GM23338 (cell line): ENCODE results near the gene CDC42EP5. TPM values are rescaled to one million over a fixed set of nuclear protein-coding genes. Genes with fewer than 3 reads are reported as not detected.

Experiments
- ATAC-seq: fragments of 200-7000 bp; cut with Tn5 transposase; 3 replicates; pipeline ENCODE4 v1.9.1; 2020
- DNase-seq: peaks from one replicate; pipeline ENCODE4 v3.0.0-alpha.2; 2015; ENCODE audit warnings: low spot score
- H2AFZ ChIP-seq: fragments of 200-600 bp; sonication (generic); 2 replicates; pipeline ENCODE4 v1.8.0; 2016; ENCODE audit warnings: antibody characterized with exemption, mild to moderate bottlenecking, moderate library complexity
- H3F3A ChIP-seq: fragments of 200-600 bp; sonication (generic); replicated peaks from 2 replicates; pipeline ENCODE4 v1.8.0; 2017; ENCODE audit warnings: antibody characterized with exemption, mixed run types, low read depth
- H3K27ac ChIP-seq: fragments of 200-600 bp; sonication (generic); 2 replicates; pipeline ENCODE4 v1.6.1; 2016; ENCODE audit warnings: low read depth
- H3K27me3 ChIP-seq: fragments of 200-600 bp; sonication (generic); 2 replicates; pipeline ENCODE4 v1.8.0; 2016; ENCODE audit warnings: mild to moderate bottlenecking, mixed run types, moderate library complexity; ENCODE audit not compliant: insufficient read depth
- H3K36me3 ChIP-seq: fragments of 200-600 bp; sonication (generic); 2 replicates; pipeline ENCODE4 v1.8.0; 2016; ENCODE audit warnings: mild to moderate bottlenecking; ENCODE audit not compliant: insufficient read depth
- H3K4me1 ChIP-seq: fragments of 200-600 bp; sonication (generic); 2 replicates; pipeline ENCODE4 v1.8.0; 2016; ENCODE audit warnings: mild to moderate bottlenecking, moderate library complexity; ENCODE audit not compliant: insufficient read depth
- H3K4me2 ChIP-seq: fragments of 200-600 bp; sonication (generic); 2 replicates; pipeline ENCODE4 v1.7.1; 2017; ENCODE audit warnings: mixed run types
- H3K4me3 ChIP-seq: fragments of 200-600 bp; sonication (generic); 2 replicates; pipeline ENCODE4 v1.6.1; 2016; ENCODE audit warnings: mixed run types
- H3K79me2 ChIP-seq: fragments of 200-600 bp; sonication (generic); replicated peaks from 2 replicates; pipeline ENCODE4 v1.8.0; 2017; ENCODE audit warnings: mild to moderate bottlenecking; ENCODE audit not compliant: insufficient read depth
- H3K9me2 ChIP-seq: fragments of 200-600 bp; sonication (generic); 2 replicates; pipeline ENCODE4 v1.8.0; 2017; ENCODE audit not compliant: insufficient read depth
- H4K20me1 ChIP-seq: fragments of 200-600 bp; sonication (generic); replicated peaks from 2 replicates; pipeline ENCODE4 v1.8.0; 2017; ENCODE audit warnings: mild to moderate bottlenecking; ENCODE audit not compliant: insufficient read depth
- H3K27ac Mint-ChIP-seq: 2 replicates; pipeline ENCODE4 v1.8.0; 2020; ENCODE audit warnings: inconsistent platforms, mild to moderate bottlenecking, moderate library complexity, mixed read lengths
- H3K27me3 Mint-ChIP-seq: 3 replicates; pipeline ENCODE4 v1.8.0; 2022; ENCODE audit warnings: low read depth, mild to moderate bottlenecking, moderate library complexity, mixed read lengths, inconsistent platforms; ENCODE audit not compliant: insufficient read depth, poor library complexity
- H3K36me3 Mint-ChIP-seq: 3 replicates; pipeline ENCODE4 v1.8.0; 2021; ENCODE audit warnings: low read depth, mild to moderate bottlenecking, inconsistent platforms, moderate library complexity, mixed read lengths
- H3K4me1 Mint-ChIP-seq: 3 replicates; pipeline ENCODE4 v1.8.0; 2020; ENCODE audit warnings: mild to moderate bottlenecking, inconsistent platforms, mixed read lengths
- H3K4me3 Mint-ChIP-seq: 3 replicates; pipeline ENCODE4 v1.8.0; 2021; ENCODE audit warnings: moderate library complexity, mild to moderate bottlenecking, inconsistent platforms, mixed read lengths
- H3K9me3 Mint-ChIP-seq: 3 replicates; pipeline ENCODE4 v1.8.0; 2020; ENCODE audit warnings: moderate library complexity, mild to moderate bottlenecking, inconsistent platforms, mixed read lengths
- ETS1 ChIP-seq: IDR thresholded peaks from 2 replicates; pipeline ENCODE4 v1.6.1; 2016; ENCODE audit warnings: antibody characterized with exemption
- EZH2 ChIP-seq: fragments of 200-600 bp; sonication (generic); IDR thresholded peaks from one replicate; pipeline ENCODE4 v1.8.0; 2017; ENCODE audit warnings: antibody characterized with exemption, mild to moderate bottlenecking, low read depth; ENCODE audit not compliant: unreplicated experiment
- JUNB ChIP-seq: IDR thresholded peaks from one replicate; pipeline ENCODE4 v1.6.1; 2016; ENCODE audit warnings: antibody characterized with exemption; ENCODE audit not compliant: unreplicated experiment
- NANOG ChIP-seq: IDR thresholded peaks from 2 replicates; pipeline ENCODE4 v1.6.1; 2016; ENCODE audit warnings: antibody characterized with exemption, borderline replicate concordance
- POLR2AphosphoS5 ChIP-seq: IDR thresholded peaks from 2 replicates; pipeline ENCODE4 v1.6.1; 2016; ENCODE audit warnings: antibody characterized with exemption, low read depth
- ZNF331 ChIP-seq: fragments of 250-450 bp; sonication (Bioruptor Pico); IDR thresholded peaks from 2 replicates; pipeline ENCODE4 v1.5.0; 2020; ENCODE audit warnings: low read depth, mild to moderate bottlenecking, moderate library complexity
- polyA plus RNA-seq: library from polyadenylated mRNA; unstranded; fragments of >200 nt; fragmentation: Nextera tagmentation; extraction: Ambion mirVana; gene quantifications from 2 replicates; pipeline ENCODE4 v1.2.1, GENCODE V29; 2016
- total RNA-seq: library from RNA; depleted of rRNA; stranded (reverse); fragments of >200 nt; shearing (Covaris generic); gene quantifications from 2 replicates; pipeline ENCODE4 v1.2.3, GENCODE V29; 2014
- TF ChIP-seq, protein P1 (sequence below), 2 experiments: fragments of 200-600 bp in 1 of 2; sonication (generic) in 1 of 2; conservative IDR thresholded peaks; 2 replicates each; pipeline versions ENCODE4 v1.5.1 to v1.6.1; 2016 to 2017; ENCODE audit warnings: antibody characterized with exemption in 2 of 2, low read depth in 2 of 2, mild to moderate bottlenecking in 2 of 2, moderate library complexity in 1 of 2

The CDC42EP5 gene
- total and polyA plus RNA-seq, 2 experiments from 2014 or later, result 1.4 to 3.4 TPM

GRCh38 chr19:54430306-54431254 lies 42.5 kb downstream of the CDC42EP5 start:
- H3K27ac Mint-ChIP-seq, result no peak overlapping the region
- ATAC-seq, result peak; percentile 70

DNA sequence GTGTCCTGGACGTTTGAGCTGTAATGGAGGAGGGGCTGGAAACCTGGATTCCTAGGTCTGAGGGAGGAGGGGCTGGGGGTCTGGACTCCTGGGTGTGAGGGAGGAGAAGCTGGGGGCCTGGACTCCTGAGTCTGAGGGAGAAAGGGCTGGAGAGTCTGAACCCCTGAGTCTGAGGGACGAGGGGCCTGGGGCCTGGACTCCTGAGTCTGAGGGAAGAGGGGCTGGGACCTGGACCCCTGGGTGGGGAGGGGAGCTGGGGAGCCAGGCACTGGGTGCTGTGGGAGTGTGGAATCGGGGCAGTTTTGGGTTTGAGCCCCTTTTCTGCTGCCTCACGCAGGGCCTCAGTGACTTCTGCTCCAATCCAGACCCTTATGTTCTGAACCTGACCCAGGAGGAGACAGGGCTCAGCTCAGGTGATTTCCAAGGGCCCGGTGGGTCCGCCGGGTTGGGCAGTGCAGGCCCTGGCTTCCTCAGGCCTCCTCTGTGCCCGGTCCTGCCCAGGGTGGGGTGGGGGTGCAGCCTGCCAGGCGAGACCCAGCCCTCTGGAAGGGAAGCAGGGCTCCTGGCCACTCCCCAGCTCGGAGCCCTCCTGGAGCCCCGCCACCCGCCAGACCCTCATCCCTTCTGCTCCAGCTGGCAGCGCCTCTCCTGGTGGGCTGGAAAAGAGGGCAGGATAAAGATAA lies 43.4 kb downstream of the CDC42EP5 start:
- Histone ChIP-seq H3K27ac (no peak overlapping the region), H3K4me2 (peak overlapping the region; percentile 84)
- ATAC-seq, result peak; percentile 25

More at GRCh38 chr19:54430306-54431254, 42.5 kb downstream of the CDC42EP5 start:
- Histone ChIP-seq H4K20me1 (no peaks in the 10 kb centered on the region; the same call in 1 of the 2 replicates), H3K36me3 (no peaks in the 10 kb centered on the region), H3K4me3 (peak overlapping the region; percentile 73), H3K27me3 (0 out of 2 replicates have a peak, but pooled peaks cover 3% of the 10 kb centered on the region), H3K4me1 (peaks cover 9% of the 10 kb centered on the region), H2AFZ (no peak overlapping the region), H3K4me2 (peak overlapping the region; percentile 84), H3K79me2 (no peaks in the 10 kb centered on the region), H3F3A (no peaks in the 10 kb centered on the region), H3K9me2 (no peaks in the 10 kb centered on the region), H3K27ac (no peak overlapping the region)
- Mint-ChIP-seq H3K4me3 (peak overlapping the region; percentile 65), H3K4me1 (peaks cover 29% of the 10 kb centered on the region), H3K36me3 (peaks cover 23% of the 10 kb centered on the region), H3K9me3 (no peaks in the 10 kb centered on the region), H3K27me3 (peaks cover 34% of the 10 kb centered on the region)
- TF ChIP-seq, protein P1, sequence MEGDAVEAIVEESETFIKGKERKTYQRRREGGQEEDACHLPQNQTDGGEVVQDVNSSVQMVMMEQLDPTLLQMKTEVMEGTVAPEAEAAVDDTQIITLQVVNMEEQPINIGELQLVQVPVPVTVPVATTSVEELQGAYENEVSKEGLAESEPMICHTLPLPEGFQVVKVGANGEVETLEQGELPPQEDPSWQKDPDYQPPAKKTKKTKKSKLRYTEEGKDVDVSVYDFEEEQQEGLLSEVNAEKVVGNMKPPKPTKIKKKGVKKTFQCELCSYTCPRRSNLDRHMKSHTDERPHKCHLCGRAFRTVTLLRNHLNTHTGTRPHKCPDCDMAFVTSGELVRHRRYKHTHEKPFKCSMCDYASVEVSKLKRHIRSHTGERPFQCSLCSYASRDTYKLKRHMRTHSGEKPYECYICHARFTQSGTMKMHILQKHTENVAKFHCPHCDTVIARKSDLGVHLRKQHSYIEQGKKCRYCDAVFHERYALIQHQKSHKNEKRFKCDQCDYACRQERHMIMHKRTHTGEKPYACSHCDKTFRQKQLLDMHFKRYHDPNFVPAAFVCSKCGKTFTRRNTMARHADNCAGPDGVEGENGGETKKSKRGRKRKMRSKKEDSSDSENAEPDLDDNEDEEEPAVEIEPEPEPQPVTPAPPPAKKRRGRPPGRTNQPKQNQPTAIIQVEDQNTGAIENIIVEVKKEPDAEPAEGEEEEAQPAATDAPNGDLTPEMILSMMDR (conservative IDR thresholded peaks at IDR 0.05; ENCODE audit: low read depth in 2 of 2), result peak; percentile 40 to 71; a peak in 3 of 4 replicates
- TF ChIP-seq NANOG (no peak), POLR2AphosphoS5 (peak; percentile 27; the same call in 1 of the 2 replicates)
- peak; percentile 83 for DNase-seq

More for the DNA sequence above, 43.4 kb downstream of the CDC42EP5 start:
- Histone ChIP-seq H3K4me3 (peak overlapping the region; percentile 73), H3K79me2 (no peaks in the 10 kb centered on the region), H2AFZ (no peak overlapping the region), H3K9me2 (no peaks in the 10 kb centered on the region), H4K20me1 (no peaks in the 10 kb centered on the region), H3F3A (no peaks in the 10 kb centered on the region), H3K36me3 (no peaks in the 10 kb centered on the region), H3K27me3 (0 out of 2 replicates have a peak, but pooled peaks cover 3% of the 10 kb centered on the region), H3K4me1 (peaks cover under 1% of the 10 kb centered on the region)
- Mint-ChIP-seq H3K4me1 (peaks cover 22% of the 10 kb centered on the region), H3K27ac (peak overlapping the region; percentile 46; the same call in 1 of the 2 replicates), H3K4me3 (peak overlapping the region; percentile 29; the same call in 1 of the 3 replicates), H3K9me3 (no peaks in the 10 kb centered on the region), H3K27me3 (peaks cover 28% of the 10 kb centered on the region), H3K36me3 (peaks cover 30% of the 10 kb centered on the region)
- no peak for DNase-seq
- no peak for TF ChIP-seq JUNB
- no peak for TF ChIP-seq EZH2
- no peak for TF ChIP-seq POLR2AphosphoS5
- no peak for TF ChIP-seq ETS1
- no peak for TF ChIP-seq ZNF331 (CRISPR knock-in tag)
- TF ChIP-seq, protein P1 (conservative IDR thresholded peaks at IDR 0.05; ENCODE audit: low read depth in 2 of 2), result peak in 1 of 2 experiments; percentile 31; a peak in 2 of 4 replicates
